Measurements from ENCODE around the gene KIAA0513. TPM values are rescaled to one million over a fixed set of nuclear protein-coding genes. Genes with fewer than 3 reads are reported as not detected.
"Not testable (repeated sequence)": the region's sequence is repeated elsewhere in the genome, so short reads cannot be mapped to it uniquely, and the experiment has no call there.

The KIAA0513 gene
- total RNA-seq, 1 donor from 2014 or later: 56.1 TPM

DNA sequence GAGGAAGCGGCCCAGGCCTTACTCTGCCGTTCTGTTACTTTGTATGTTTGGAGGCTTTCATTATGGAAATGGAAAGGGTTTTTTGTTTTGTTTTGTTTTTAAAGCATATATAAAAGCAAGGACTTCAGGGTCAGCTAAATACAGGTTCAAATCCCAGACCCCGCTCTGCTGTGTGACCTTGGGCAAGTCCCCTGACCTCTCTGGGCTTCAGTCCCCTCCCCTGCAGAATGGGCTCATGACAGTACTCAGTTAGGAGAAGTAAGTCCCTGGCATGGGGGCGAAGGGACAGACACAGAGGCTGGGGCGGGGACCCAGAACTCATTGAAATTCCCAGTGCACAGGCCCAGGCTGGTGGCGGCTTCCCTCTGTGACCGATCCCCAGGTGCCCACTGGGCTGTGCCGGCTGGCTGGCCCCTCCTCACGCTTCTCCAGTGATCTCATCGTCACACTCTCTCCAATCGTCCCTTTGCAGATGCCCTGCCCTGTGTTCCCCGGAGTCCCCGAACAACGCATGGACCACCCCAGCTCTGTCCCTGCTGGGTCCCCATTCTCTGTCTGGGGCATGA is 85.7 kb downstream of the KIAA0513 start:
- Mint-ChIP-seq H3K36me3 (ENCODE audit: unreplicated experiment) (no peaks in the 10 kb centered on the region), H3K4me3 (ENCODE audit: unreplicated experiment) (no peak overlapping the region), H3K9me3 (ENCODE audit: unreplicated experiment) (peaks cover 5% of the 10 kb centered on the region), H3K27ac (ENCODE audit: unreplicated experiment) (no peak overlapping the region), H3K4me1 (ENCODE audit: low read depth, unreplicated experiment) (peaks cover 7% of the 10 kb centered on the region), H3K27me3 (ENCODE audit: unreplicated experiment) (peaks cover 3% of the 10 kb centered on the region)
- peak; percentile 51 for DNase-seq
- TF ChIP-seq, protein P1, sequence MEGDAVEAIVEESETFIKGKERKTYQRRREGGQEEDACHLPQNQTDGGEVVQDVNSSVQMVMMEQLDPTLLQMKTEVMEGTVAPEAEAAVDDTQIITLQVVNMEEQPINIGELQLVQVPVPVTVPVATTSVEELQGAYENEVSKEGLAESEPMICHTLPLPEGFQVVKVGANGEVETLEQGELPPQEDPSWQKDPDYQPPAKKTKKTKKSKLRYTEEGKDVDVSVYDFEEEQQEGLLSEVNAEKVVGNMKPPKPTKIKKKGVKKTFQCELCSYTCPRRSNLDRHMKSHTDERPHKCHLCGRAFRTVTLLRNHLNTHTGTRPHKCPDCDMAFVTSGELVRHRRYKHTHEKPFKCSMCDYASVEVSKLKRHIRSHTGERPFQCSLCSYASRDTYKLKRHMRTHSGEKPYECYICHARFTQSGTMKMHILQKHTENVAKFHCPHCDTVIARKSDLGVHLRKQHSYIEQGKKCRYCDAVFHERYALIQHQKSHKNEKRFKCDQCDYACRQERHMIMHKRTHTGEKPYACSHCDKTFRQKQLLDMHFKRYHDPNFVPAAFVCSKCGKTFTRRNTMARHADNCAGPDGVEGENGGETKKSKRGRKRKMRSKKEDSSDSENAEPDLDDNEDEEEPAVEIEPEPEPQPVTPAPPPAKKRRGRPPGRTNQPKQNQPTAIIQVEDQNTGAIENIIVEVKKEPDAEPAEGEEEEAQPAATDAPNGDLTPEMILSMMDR (IDR thresholded peaks at IDR 0.05; ENCODE audit: partially characterized antibody, unreplicated experiment): no peak

DNA sequence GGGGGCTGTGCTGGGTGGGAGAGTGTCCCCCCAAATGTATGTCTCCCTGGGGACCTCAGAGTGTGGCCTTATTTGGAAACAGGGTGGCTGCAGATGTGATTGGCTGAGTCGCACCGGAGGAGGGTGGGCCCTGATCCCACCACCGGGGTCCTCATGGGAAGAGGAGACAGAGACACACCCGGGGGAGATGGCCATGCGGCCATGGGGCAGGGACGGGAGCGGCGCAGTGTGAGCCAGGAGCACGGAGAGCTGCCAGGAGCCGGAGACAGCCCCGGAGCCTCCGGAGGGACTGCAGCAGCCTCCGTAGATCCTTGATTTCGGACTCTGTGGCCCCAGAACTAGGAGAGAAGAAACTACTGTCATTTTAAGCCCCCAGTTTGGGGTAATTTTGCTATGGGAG is 86.3 kb downstream of the KIAA0513 start:
- Mint-ChIP-seq H3K36me3 (ENCODE audit: unreplicated experiment) (no peaks in the 10 kb centered on the region), H3K27ac (ENCODE audit: unreplicated experiment) (no peak overlapping the region), H3K4me1 (ENCODE audit: low read depth, unreplicated experiment) (peaks cover 7% of the 10 kb centered on the region), H3K4me3 (ENCODE audit: unreplicated experiment) (no peak overlapping the region), H3K9me3 (ENCODE audit: unreplicated experiment) (peaks cover 5% of the 10 kb centered on the region), H3K27me3 (ENCODE audit: unreplicated experiment) (peaks cover 3% of the 10 kb centered on the region)
- DNase-seq: no peak
- TF ChIP-seq, protein P1 (IDR thresholded peaks at IDR 0.05; ENCODE audit: partially characterized antibody, unreplicated experiment): no peak

DNA sequence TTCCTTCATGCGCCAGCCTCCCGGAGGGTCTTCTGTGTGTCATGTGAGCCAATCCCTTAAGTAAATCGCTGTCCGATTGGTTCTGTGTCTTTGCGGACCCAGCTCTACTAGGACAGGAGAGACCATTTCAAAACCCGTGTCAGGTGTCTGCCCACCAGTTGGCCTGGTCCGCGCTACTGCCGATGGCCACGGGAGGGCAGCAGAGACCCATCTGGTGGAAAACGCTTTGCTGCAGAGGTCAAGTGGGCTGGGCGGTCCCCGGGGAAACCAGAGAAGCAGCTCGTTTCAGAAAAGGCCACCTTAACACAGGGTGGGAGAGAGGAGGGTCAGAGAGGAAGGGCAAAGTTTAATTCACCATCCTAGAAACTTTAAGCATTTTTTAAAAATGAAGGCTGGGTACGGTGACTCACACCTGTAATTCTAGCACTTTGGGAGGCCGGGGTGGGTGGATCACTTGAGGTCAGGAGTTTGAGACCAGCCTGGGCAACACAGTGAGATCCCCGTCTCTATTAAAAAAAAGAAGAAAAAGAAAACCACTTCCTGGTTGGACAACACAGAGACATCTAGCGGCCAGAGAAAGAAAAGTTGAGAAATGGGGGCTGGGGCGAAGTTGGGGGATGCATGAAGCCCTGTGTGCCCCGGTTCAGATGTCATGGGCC is 87.4 kb downstream of the KIAA0513 start:
- no peak overlapping the region for H3K4me3 Mint-ChIP-seq (ENCODE audit: unreplicated experiment)
- H3K9me3 Mint-ChIP-seq (ENCODE audit: unreplicated experiment): peaks cover 5% of the 10 kb centered on the region
- H3K36me3 Mint-ChIP-seq (ENCODE audit: unreplicated experiment): no peaks in the 10 kb centered on the region
- H3K4me1 Mint-ChIP-seq (ENCODE audit: low read depth, unreplicated experiment): peaks cover 7% of the 10 kb centered on the region
- TF ChIP-seq, protein P1 (IDR thresholded peaks at IDR 0.05; ENCODE audit: partially characterized antibody, unreplicated experiment): peak; percentile 92
- H3K27me3 Mint-ChIP-seq (ENCODE audit: unreplicated experiment): peaks cover 3% of the 10 kb centered on the region
- no peak overlapping the region for H3K27ac Mint-ChIP-seq (ENCODE audit: unreplicated experiment)
- peak; percentile 97 for DNase-seq

DNA sequence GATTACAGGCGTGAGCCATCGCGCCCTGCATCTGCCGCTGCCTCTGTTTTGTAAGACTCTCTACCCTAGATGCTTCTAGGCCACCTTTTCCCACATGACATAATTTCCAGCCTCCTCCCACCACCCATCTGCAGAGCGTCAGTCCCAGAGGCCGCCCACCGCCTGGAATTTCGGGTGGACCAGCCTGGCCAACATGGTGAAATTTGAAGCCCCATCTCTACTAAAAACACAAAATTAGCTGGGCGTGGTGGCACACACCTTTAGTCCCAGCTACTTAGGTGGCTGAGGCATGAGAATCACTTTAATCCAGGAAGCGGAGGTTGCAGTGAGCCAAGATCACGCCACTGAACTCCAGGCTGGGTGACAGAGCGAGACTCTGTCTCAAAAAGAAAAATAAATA is 89.8 kb downstream of the KIAA0513 start:
- peaks cover 4% of the 10 kb centered on the region for H3K9me3 Mint-ChIP-seq (ENCODE audit: unreplicated experiment)

DNA sequence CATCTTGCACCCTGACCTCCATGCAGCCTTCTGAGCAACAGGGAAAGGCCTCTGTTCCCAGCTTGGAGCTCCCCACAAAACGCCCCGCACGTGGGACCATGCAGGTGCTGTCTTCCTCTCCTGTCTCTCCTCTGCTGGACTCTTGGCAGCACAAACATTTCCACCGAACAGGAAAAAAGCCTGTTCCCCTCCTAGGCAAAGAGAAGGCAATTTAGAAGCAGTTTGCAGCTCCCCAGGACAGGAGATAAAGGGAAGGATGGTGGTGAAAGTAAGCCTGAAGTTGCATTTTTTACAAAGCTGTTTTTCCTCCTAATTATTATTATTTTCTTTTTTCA is 92.4 kb downstream of the KIAA0513 start:
- Mint-ChIP-seq H3K36me3 (ENCODE audit: unreplicated experiment) (no peaks in the 10 kb centered on the region), H3K4me1 (ENCODE audit: low read depth, unreplicated experiment) (no peaks in the 10 kb centered on the region), H3K27ac (ENCODE audit: unreplicated experiment) (no peak overlapping the region)

More for the DNA sequence above, 89.8 kb downstream of the KIAA0513 start:
- TF ChIP-seq, protein P1 (IDR thresholded peaks at IDR 0.05; ENCODE audit: partially characterized antibody, unreplicated experiment): no peak
- Mint-ChIP-seq H3K4me3 (ENCODE audit: unreplicated experiment) (no peak overlapping the region), H3K27me3 (ENCODE audit: unreplicated experiment) (no peaks in the 10 kb centered on the region), H3K4me1 (ENCODE audit: low read depth, unreplicated experiment) (peaks cover 7% of the 10 kb centered on the region), H3K36me3 (ENCODE audit: unreplicated experiment) (no peaks in the 10 kb centered on the region), H3K27ac (ENCODE audit: unreplicated experiment) (no peak overlapping the region)
- DNase-seq: no peak

DNA sequence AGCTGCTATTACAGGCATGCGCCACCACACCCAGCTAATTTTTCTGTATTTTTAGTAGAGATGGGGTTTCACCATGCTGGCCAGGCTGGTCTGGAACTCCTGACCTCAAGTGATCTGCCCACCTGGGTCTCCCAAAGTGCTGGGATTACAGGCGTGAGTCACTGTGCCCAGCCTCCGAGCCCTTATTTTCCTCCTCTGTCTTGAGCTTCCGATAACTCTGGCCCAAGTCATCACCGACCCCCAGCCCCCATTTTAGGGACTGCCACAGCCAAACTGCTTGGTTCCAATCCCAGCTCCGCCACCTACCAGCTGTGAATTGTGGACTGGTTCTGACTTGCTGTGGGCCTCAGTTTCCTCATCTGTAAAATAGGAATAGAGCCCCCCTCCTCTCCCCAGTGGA is 95.8 kb downstream of the KIAA0513 start:
- not testable (repeated sequence) for H3K27me3 Mint-ChIP-seq (ENCODE audit: unreplicated experiment); H3K36me3 Mint-ChIP-seq (ENCODE audit: unreplicated experiment); DNase-seq; H3K27ac Mint-ChIP-seq (ENCODE audit: unreplicated experiment); H3K4me1 Mint-ChIP-seq (ENCODE audit: low read depth, unreplicated experiment); H3K4me3 Mint-ChIP-seq (ENCODE audit: unreplicated experiment); H3K9me3 Mint-ChIP-seq (ENCODE audit: unreplicated experiment)

More for the DNA sequence above, 92.4 kb downstream of the KIAA0513 start:
- TF ChIP-seq, protein P1 (IDR thresholded peaks at IDR 0.05; ENCODE audit: partially characterized antibody, unreplicated experiment): no peak
- Mint-ChIP-seq H3K9me3 (ENCODE audit: unreplicated experiment) (peaks cover 5% of the 10 kb centered on the region), H3K4me3 (ENCODE audit: unreplicated experiment) (no peak overlapping the region), H3K27me3 (ENCODE audit: unreplicated experiment) (peaks cover 2% of the 10 kb centered on the region)
- DNase-seq: no peak
